Skeletal muscle cell (primary cell): ENCODE data around the gene KATNBL1.

ENCODE experiments used
- DNase-seq: peaks from one replicate; pipeline ENCODE4 v3.0.0-alpha.2; 2010; ENCODE audit warnings: low read depth
- H3K4me3 ChIP-seq: 2 replicates; pipeline ENCODE4 v1.5.1; 2011; ENCODE audit warnings: low read depth, mild to moderate bottlenecking, control low read depth, low read length, moderate library complexity

KATNBL1 gene

DNA sequence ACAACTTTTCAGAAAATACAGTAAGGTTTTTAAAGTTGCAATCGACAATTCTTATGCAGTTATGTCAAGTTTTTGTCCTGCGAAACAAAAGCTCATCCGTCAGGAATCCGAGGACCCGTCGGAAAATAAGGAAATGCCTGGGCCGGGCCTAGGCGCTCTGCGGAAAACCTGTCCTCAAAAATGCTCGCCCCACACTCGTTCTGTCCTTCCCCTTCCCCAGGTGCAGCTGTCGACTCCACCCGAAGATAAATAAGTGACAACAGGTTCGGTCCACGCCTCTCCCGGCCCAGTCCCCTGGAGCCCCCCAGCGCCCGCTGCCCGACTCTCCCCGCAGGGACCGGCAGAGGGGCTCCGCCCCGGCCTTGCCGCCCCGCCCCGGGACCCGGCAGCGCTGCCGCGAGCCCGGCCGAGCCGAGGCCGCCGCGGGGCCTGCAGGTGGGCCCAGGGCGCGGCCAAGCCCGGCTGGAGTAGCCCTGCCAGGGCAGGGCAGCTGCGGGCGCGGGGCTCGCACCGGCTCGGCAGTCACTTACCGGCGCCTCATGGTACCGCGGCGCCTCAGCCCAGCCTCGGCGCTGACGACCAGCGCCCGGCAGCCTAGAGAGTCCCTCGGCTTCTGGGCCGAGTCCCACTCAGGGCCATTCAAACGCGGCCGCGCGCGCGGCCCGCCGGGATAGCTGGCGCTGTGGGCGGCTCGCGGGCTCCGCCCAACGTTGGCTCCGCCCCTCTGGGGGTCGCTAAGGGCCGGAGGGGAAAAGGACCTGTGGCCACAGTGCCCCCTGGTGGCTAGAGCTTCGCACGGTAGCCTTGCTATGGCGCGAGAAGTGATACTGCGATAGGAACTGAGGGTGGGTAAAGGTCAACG lies at the start of gene KATNBL1:
TSS of gene KATNBL1 (minus strand) at position 676 of the 862 bp plus-strand sequence. CDS start 46,420 bp downstream, outside the sequence.
- H3K4me3 ChIP-seq = peak within 1 kb of the TSS; percentile 70
- peak; percentile 61 for DNase-seq

- DNase-seq = no peak
- no peak overlapping the region for H3K4me3 ChIP-seq
These were observed 49.7 kb upstream of the KATNBL1 start for GRCh38 chr15:34259566-34259965.

GRCh38 chr15:34258151-34258550 lies 48.3 kb upstream of the KATNBL1 start:
- no peak overlapping the region for H3K4me3 ChIP-seq
- DNase-seq = no peak

- H3K4me3 ChIP-seq = no peak overlapping the region
These were observed 42.6 kb upstream of the KATNBL1 start for GRCh38 chr15:34252545-34252944.

DNA sequence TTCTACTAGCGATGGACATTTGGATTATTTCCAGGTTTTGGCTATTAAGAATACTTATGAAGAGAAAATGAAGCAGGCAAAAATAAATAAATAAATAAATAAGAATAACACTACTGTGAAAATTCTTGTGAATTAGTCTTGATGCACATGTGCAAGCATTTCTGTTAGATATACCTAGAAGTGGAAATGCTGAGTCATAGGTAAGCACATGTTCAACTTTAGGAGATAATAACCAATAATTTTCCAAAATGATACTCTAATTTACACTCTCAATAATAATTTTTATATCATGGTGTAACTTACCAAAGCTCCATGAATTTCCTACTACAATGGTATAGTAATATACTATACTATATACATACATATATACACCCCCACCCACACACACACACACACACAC lies 38.3 kb upstream of the KATNBL1 start:
- no peak overlapping the region for H3K4me3 ChIP-seq
- no peak for DNase-seq

More at GRCh38 chr15:34252545-34252944, 42.6 kb upstream of the KATNBL1 start:
- no peak for DNase-seq

DNA sequence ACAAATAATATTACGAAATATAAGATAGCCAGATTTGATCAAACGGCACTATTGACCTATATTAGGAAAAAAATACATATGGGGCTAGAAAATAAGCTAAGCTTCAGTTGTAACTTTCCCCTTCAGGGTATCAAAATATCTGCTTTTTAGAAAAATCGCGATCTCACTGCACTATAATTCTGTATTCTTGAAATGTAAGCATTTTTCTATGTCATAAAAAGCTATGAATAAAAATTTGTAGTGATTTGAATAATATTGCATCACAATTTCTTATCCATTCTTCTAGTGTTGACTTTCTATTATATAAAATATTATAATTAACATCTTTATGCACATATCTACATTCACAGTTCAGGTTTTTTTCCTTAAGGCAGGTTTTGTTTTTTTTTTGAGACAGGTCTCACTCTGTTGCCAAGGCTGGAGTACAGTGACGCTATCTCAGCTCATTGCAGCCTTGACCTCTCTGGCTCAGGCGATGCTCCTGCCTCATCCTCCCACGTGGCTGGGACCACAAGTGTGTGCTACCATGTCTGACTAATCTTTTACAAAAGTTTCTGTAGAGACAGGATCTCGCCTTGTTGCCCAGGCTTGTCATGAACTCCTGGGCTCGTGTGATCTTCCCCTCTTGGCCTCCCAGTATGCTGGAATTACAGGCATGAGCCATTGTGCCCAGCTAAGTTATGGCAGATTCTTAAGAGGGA lies 36.5 kb upstream of the KATNBL1 start:
- DNase-seq = no peak
- no peak overlapping the region for H3K4me3 ChIP-seq

DNA sequence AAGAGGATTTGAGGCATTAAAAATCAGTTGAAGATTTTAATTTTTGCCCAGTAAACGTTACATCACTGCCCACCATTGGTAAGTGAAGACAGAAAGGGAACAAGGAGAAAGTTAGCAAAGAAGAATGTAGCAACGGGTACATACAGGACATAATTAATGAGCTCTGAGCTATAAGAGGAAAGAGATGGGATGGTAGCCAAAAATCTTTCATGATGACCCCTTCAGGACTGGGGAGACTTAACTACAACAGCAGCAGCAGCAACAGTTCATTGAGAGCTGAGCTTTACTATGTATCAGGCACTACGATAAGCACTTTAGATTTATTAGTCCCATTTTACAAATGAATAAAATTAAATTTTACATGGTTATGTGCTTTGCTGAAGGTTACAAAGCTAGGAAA lies 33.3 kb upstream of the KATNBL1 start:
- no peak overlapping the region for H3K4me3 ChIP-seq
- DNase-seq = no peak

- DNase-seq = no peak
- no peak overlapping the region for H3K4me3 ChIP-seq
These were observed 32.4 kb upstream of the KATNBL1 start for GRCh38 chr15:34242331-34242710.

DNA sequence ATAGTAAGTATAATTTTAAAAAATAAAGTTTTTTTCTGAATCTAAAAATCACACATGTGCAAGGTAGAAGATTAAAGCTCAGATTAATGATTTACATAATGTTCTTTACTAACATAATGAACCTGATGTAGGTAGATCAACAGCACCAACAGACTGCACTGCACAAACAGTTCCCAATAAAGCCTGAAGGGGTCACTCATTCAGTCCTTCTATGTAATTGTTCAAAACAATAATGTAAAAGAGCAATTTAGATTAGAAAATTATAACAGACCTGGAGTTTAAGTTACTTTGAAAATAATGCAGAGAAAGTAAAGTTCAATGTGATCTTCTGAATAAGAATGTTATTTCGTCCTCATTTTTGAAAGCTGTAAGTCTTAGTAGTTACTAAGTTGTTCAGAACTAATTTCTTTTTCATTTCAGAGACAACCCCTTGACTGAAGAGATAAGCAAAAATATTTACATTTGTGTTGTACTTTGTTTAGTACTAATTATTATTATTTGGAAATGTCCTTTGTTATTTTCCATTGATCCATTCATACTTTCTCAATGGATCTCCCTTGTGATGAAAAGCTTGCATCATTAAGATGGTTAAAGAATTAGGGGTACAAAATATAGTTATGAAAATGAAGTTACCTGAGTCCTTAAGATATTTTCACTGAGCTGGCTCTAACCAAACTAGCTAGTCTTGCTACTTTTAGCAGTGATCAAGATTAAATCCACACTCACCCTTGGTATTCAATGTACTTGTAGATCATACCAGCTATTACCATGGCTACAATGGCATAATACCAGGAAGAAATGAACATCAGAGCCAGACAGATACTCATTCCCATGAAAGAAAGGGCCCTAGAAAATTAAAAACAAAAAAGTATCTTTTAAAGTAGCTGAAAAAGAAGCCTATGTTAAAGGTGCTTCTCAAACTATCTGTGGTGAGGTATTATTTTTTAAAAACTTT lies 31.8 kb upstream of the KATNBL1 start:
- DNase-seq = no peak
- no peak overlapping the region for H3K4me3 ChIP-seq

DNA sequence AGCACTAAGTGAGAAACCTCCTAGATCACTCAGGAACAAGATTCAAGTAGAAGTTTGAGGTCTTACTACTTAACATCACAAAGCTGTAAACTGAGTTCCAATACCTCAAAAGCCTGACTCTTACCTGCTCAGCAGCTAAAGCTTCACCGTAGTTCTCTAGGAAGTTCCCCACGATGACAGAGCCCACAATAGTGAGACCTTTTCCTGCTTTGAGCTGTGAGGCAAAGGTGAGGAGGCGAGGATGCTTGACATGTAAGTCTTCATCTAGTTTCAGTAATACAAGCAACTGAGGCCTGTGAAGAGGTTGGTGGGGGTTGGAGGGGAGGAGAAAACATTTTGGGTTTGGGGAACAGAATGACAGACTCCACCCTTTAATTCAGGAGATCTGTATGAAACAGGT lies 30.6 kb upstream of the KATNBL1 start:
- no peak overlapping the region for H3K4me3 ChIP-seq
- no peak for DNase-seq

DNA sequence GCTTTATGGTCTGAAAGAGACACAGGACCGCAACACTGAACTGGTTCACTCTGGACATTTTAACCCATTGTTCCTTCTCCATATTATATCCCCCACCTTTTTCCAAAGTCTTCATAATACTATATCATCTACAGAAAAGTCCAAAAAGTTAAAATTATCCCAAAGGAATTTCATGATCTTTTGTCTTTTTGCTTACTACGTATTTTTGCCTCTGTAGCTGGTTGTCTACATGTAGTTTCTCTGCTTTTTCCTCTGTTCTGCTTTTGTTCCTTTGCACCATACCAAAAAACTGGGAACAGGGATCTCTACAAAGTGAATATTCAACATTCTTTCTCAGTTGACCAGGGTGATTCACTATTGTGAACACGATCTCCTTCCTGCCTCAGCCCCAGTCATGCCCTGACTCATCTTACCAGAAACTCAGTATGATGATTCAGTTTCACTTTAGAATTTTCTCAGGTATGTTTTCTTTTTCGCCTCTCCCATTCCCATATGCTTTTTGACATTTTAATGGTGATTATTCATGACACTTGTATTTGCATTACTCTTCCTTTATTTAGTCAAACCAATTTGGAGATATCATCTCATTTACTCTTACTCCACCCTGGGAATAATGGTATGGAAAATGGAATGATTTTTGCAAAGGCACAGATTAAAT lies 29.4 kb upstream of the KATNBL1 start:
- peak overlapping the region; percentile 16 for H3K4me3 ChIP-seq
- DNase-seq = peak; percentile 59

GRCh38 chr15:34233614-34234013 lies 23.7 kb upstream of the KATNBL1 start:
- no peak overlapping the region for H3K4me3 ChIP-seq
- DNase-seq = no peak

DNA sequence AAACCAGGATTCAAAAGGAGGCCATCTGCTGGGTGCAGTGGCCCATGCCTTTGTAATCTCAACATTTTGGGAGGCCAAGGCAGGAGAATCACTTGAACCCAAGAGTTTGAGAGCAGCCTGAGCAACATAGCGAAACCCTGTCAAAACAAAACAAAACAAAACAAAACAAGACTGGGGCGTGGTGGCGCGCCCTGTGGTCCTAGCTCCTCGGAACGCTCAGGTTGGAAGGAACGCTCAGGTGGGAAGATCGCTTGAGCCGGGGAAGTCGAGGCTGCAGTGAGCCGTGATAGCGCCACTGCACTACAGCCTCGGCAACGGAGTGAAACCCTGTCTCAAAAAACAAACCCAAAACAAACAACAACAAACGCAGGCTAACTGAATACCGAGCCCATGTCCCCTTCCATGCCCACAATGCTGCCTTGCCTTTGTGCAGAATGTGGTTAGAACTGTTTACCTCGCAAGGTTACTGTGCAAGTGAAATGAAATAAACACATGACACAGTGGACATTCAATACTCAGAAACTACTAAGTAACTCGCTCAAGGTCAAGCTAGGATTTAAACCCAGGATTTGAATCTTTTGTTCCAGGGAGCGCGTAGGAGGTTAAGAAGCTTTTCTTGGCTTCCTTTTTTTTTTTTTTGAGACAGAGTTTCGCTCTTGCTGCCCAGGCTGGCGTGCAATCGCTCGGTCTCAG lies 14.2 kb upstream of the KATNBL1 start:
- DNase-seq = no peak
- peak overlapping the region; percentile 89 for H3K4me3 ChIP-seq

GRCh38 chr15:34217587-34218225 lies 7.8 kb upstream of the KATNBL1 start:
- DNase-seq = no peak
- H3K4me3 ChIP-seq = no peak overlapping the region

- no peak overlapping the region for H3K4me3 ChIP-seq
- no peak for DNase-seq
These were observed 6.8 kb upstream of the KATNBL1 start for GRCh38 chr15:34216527-34217270.

GRCh38 chr15:34214135-34214534 lies 4.2 kb upstream of the KATNBL1 start:
- H3K4me3 ChIP-seq = no peak overlapping the region
- no peak for DNase-seq

GRCh38 chr15:34213690-34214089 lies 3.8 kb upstream of the KATNBL1 start:
- no peak for DNase-seq
- H3K4me3 ChIP-seq = no peak overlapping the region

- no peak overlapping the region for H3K4me3 ChIP-seq
- no peak for DNase-seq
These were observed 3.9 kb downstream of the KATNBL1 start for GRCh38 chr15:34206011-34206410.
